ENCODE measurements around the gene SEMA4C.

SEMA4C gene

GRCh38 chr2:96864343-96865091 is 5.4 kb downstream of the SEMA4C start:
- no peak for TF ChIP-seq CTCF (IDR thresholded peaks at IDR 0.05)

- TF ChIP-seq CTCF (IDR thresholded peaks at IDR 0.05) = no peak
Observed at GRCh38 chr2:96863575-96864342, 6.1 kb downstream of the SEMA4C start.

GRCh38 chr2:96861074-96861473 is 8.8 kb downstream of the SEMA4C start:
- no peak for TF ChIP-seq CTCF (IDR thresholded peaks at IDR 0.05)

- TF ChIP-seq CTCF (IDR thresholded peaks at IDR 0.05) = no peak
Observed at GRCh38 chr2:96860065-96861029, 9.5 kb downstream of the SEMA4C start.

GRCh38 chr2:96859681-96860064 is 10.2 kb downstream of the SEMA4C start:
- TF ChIP-seq CTCF (IDR thresholded peaks at IDR 0.05) = no peak

GRCh38 chr2:96859099-96859649 is 10.7 kb downstream of the SEMA4C start:
- TF ChIP-seq CTCF (IDR thresholded peaks at IDR 0.05) = no peak

Data from LNCAP (cell line).